ENCODE measurements around the gene DDAH1.
"Not testable (repeated sequence)": the region's sequence is repeated elsewhere in the genome, so short reads cannot be mapped to it uniquely, and the experiment has no call there.

Gene DDAH1

DNA sequence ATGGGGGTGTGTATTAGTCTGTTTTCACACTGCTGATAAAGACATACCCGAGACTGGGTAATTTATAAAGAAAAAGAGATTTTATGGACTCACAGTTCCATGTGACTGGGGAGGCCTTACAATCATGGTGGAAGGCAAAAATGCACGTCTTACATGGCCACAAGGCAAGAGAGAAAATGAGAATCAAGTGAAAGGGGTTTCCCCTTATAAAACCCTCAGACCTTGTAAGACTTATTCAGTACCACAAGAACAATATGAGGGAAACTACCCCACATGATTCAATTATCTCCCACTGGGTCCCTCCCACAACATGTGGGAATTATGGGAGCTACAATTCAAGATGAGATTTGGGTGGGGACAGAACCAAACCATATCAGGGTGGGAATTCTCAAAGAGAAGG lies 5.2 kb upstream of the DDAH1 start:
- not testable (repeated sequence) for DNase-seq (ENCODE audit: low read depth)

DNA sequence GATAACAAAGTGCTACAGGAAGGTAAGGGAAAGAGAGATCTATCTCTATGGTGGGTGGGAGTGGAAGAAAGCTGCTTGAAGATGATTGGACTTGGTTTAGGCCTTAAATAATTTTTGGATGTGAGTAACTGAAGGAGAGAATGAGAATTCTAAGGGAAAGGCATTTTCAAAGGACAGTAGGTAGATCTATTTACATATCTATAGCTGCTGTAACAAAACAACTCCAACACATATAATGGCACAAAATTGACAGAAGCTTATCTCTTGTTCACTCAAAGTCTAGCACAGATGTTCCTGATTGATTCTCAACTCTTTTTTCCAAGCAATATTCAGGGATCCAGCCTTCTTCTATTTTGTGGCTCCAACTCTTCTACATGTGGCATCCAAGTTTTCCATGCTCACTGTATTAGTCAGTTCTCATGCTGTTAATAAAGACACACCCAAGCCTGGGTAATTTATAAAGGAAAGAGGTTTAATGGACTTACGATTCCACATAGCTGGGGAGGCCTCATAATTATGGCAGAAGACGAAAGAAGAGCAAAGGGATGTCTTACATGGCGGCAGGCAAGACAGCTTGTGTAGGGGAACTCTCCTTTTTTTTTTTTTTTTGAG lies 3.1 kb upstream of the DDAH1 start:
- DNase-seq (ENCODE audit: low read depth), result no peak

DNA sequence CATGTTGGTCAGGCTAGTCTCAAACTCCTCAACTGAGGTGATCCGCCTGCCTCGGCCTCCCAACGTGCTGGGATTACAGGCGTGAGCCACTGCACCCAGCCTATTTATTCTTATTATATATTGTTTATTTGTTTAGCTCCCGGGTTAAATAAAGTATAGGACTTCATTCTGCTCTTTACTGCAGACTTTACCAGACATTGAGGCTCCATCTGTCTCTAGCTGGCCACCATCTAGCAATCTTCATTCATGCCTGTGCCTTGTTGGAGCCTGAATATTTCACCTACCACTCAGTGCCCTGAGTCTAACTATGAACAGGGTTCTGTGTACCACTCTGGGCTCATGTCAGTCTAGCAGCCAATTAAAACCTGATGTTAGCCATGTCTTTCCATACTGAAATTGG lies 2.1 kb upstream of the DDAH1 start:
- no peak for DNase-seq (ENCODE audit: low read depth)

DNA sequence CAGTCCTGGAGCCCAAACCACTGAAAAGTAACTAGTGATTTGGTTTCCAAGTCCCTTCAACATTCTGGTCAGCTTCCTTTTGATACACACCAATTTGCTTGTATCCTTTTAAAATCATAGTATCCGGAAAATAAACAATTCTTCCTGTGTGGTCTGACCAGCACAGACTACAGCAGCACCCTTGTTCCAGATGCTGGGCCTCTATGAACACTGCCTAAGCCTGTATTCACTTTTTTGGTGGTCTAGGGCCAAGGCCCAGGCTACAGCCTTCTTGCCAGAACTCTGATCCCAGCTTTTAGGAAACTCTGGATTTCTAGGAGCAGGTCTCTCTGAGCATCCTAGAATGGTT lies 801 bp upstream of the DDAH1 start:
- no peak for DNase-seq (ENCODE audit: low read depth)

DNA sequence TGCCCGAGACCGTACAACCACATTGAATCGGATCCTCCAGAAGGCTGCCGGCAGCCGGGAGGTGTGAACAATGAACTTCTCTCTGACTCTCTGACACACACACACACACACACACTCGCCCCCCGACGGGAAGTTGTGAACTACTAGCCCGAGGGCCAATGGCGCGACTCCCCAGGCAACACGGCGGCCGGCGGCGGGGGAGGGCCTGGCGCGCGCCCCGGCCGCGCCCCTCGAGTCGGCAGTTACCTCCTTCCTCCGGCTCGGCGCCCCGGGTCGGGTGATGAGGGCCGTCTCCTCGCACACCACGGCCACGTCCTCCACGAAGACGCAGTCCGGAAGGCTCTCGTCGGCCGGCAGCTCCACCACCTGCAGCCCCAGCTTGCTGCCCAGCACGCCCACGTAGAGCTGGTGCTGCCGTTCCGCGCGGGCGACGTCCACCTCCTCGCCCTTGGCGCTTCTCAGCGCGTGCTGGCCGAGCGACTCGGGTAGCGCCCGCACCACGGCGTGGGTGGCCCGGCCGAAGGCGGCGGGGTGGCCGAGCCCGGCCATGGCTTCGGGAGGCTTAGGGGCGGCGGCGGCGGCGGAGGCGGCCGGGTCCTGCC lies 361 bp downstream of the DDAH1 start:
- DNase-seq (ENCODE audit: low read depth), result no peak

DNA sequence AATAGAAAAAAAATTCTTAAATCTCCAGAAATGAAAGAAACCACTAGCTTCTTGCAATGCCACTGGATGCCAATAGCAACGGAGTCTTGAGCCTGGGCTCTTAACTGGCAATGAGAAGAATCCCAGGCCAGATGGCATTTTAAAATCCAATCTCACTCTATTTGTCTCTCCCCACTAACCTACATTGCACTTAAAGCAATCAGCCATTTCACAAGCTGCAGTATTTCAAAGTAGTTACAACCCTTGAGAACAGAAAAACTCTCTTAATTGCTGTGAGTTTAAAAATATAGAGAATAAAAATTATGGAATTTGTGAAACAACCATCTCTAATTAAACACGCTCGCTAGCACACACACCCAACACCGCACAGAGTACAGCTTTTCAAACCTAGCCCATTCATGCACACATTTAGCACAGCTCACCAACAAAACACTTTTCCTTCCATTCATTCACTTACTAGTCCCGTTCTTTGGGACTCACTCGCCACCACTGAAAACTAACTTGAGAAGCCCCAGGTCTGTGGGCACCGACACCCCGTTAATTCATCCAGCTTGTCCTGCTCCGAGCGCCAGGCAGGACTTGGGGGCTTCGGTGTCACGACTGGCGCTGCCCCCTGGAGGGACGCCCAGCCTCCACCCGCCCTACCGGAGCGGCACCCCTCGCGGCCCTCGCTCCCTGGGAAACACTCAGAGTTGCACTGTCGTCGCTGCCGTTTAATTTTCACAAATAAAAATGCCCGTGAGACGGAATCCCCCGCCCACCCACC lies 1.0 kb downstream of the DDAH1 start:
- no peak for DNase-seq (ENCODE audit: low read depth)

DNA sequence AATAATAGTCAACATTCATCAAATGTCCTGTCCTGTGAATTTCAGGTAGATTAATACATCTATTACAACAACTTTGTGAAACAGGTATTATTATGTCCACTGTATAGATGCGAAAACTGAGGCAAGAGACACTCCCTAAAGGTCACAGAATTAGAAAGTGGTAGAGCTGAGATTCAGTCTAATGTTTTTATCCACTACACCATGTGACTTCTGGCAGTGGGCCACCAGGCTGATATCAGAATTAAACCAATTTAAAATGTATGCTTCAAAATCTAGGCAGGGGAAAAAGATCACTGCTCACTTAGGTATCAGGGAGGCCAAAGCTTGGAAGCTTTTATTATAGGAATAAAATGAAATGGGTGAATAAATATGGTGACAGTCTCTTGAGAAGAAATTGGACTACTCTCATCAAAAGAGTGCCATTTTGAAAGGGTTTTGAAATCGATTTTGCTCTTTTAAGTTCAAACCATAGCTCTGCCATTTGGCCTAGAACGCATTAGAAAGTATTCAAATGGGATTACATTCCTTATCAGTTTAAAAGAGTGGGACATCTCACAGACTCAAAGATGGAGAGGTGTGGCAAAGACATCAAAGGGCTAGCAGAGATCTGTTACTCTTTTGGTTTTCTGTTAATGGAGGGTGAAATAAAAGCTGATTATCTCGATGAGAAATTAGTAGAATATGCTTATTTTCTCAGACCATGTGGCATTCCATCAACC lies 1.9 kb downstream of the DDAH1 start:
- no peak for DNase-seq (ENCODE audit: low read depth)

DNA sequence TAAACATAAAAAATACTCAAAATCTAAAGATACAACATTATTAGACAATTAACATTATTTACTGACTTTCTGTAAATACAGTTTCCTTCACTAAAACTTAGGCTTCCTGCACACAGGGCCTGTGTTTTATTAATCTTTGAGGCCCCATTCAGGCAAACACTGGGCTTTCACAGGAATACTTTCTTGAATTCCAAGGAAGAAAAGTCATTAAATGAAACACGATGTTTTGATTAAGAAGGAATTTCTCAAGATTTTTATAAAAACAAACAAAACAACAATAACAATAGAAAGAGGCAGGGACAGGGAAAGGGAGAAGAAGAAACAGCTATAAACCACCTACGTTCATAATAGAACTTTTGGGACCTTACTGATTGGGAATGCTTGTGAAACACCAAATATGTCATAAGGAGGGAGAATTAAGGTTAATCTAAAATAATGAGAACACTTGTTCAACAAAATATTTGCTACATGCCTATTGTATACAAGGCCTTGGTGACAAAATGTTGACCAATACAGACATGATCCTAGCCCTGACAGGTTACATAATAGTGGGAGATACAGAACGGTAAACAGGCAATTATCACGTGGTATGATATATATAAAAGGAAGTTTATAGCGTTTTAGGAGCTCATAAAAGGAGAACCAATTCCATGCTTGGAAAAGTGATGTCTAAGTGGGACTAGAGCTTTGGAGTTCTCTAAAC lies 3.6 kb downstream of the DDAH1 start:
- no peak for DNase-seq (ENCODE audit: low read depth)

DNA sequence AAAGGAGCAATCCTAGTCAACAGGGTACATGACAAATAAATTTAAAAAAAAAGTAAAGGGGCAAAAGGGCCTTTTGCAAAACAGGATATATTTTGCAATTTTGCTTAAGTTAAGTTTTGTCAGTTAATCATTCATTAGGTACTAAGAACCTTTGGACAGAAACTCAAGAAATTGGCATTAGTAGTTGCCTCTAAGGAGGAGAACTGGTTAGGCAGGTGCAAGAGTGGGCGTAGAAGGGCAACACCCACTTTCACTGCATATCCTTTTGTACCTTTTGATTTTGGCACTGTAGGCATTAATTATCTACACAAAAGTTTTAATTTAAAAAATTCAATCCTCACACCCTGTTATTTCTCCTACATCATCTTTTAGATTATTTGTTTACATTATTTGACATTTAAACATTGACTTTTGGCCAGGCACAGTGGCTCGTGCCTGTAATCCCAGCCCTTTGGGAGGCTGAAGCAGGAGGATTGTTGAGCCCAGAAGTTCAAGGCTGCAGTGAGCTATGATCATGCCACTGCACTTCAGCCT lies 4.3 kb downstream of the DDAH1 start:
- no peak for DNase-seq (ENCODE audit: low read depth)

DNA sequence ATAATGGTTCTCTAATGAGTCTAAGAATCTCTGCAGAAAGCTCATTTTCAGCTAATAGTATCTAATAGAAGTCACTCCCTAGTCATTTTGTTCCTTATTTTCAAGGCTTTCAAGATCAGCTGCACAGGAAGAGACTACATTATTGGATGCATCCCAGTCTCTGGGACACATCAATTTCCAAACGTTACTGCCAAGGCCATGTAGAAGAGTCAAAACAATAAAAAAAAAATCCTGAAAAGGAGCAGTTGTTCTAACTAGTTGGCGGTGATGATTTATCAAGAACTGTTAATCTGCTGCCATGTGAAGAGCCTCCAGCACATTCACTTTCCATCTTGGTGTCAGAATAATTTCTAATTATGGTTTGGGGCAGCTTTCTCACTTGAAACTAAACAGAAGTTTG lies 5.7 kb downstream of the DDAH1 start:
- DNase-seq (ENCODE audit: low read depth), result no peak

DNA sequence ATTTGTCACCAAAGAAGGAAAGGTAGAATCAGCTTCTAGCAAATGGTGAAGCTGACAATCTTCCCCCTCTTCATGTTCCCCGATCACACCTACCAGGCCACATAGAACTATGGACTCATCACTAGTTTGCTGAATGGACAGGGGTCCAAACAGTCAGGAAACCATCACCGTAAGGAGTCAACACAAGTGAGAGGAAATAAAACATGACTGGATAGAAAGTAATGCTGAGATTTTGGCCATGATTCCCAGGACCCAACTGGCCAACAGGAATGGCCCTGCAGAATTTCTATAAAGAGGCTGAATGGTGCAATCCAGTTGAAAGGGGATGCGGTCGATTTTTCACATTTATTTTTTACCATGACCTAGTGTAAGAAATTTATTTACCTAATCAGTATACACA lies 10.7 kb downstream of the DDAH1 start:
- DNase-seq (ENCODE audit: low read depth), result no peak

DNA sequence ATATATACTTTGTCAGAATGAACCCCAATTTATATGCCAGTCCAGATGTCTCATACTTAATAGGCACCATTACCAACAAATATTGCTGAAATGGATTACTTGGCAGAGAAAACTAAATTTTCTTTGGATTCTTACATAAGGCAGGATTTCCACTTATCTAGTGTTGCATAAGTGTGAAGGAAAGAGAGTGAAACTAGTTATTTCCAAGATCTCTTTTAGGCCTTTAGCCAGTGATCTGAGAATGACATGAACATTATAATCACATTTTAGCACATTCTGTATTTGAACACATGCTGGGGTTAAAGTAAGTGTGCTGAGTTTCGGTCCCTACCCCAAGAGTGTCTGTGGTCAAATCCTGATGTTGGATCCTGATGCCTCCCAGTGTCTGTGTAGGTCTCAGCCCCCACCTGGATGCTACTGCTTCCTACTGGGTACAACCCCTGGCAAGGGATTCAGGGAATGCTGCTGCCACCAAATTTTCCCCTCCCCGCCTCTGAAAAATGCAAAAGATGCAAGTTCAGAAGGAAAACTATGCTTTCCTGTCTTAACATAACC lies 11.2 kb downstream of the DDAH1 start:
- no peak for DNase-seq (ENCODE audit: low read depth)

DNA sequence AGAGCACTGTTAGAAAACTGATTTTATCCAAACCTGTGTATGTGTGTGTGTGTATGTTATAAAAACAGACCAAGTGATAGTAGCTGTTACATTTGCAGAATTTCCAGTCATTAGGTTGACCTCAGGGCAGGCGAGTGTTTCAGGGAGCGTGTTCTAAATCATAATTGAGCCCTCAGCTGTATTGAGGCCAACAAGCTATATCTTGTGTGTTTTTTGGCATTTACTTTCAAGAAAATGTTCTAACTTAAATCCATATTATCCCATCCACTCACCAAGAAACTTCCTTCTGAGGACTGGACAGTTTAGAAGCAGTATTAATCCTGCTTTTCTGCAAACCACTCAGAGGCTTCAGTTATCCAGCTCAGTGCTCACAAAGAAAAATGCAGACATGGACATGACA lies 12.0 kb downstream of the DDAH1 start:
- DNase-seq (ENCODE audit: low read depth), result no peak

DNA sequence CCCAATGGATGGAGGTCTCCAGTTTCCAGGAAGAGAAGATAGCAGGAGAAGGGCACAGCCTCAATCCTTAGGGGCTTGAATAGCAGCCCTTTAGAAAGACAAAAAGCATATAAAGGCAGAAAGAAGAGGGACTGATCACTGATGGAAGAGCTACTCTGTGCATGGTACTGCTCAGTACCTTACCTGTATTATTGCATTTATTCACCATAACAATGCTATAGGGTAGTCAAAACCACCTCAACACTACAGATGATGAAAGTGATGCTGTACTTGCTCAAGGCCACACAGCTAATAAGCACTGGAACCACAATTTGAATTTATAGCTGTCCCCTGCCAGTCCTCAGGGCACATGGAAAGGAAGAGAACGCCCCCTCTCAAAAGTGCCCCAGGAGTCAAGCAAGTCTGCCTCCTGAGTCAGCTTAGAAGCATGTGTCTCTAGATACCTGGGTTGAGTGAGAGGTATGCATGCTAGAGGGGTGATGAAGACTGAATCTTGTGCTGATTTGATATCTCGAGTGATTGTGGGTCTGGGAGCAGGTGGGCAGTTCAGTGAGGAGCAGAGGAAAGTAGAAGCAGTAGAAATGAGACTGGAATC lies 13.6 kb downstream of the DDAH1 start:
- no peak for DNase-seq (ENCODE audit: low read depth)

DNA sequence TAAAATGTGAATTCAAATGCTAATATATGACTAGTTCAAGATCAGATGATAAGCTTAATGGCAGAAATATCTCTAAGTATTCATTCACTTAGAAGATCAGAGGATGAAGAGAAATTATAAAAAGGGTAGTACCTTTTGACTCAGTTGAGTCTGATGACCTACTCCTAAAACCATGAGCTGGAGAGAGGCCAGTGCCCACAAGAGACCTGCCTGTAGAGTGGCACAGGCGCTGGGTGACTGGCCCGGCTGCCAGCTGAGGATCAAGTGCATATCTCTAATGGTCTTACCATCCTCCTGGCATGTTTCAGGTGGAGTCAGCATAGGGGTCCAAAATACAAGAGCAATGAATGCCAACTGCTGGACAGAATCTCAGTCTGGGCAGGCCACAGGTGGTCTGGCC lies 14.1 kb downstream of the DDAH1 start:
- no peak for DNase-seq (ENCODE audit: low read depth)

DNA sequence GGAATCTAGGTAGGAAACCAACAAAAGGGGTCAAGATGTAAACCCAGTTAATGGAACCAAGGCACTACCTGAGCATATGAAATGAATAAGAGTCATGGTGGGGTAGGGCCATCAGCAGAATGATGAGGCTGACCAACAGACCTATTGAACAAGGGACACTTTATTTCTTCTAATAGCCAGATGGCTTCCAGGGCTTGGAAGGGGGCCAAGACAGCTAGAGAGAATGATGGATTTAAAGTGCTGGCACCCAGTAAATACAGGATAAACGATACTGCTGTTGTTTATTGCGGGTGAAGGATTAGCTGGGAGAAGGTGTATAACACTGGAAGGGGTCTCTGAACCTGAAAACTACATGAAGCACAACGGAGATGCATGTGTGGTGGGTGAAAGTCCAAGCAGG lies 15.6 kb downstream of the DDAH1 start:
- no peak for DNase-seq (ENCODE audit: low read depth)

DNA sequence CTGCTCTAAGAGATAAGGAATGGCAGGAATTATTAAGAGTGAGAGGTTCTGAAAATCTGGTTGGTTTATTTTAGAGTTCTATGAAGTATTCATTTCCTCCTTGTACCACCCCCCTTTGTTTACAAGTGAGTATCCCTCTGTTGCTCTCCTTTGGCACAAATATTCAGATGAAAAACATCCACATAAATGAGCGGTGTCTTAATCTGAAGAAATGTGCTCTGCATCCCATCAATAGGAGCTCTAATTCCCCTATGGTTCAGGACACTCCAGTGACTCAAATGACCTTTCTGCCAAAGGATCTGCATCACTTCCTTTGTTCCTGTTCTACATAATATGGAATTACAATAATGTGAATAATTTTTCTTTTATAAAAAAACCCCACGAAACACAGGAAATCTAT lies 16.6 kb downstream of the DDAH1 start:
- DNase-seq (ENCODE audit: low read depth), result no peak

DNA sequence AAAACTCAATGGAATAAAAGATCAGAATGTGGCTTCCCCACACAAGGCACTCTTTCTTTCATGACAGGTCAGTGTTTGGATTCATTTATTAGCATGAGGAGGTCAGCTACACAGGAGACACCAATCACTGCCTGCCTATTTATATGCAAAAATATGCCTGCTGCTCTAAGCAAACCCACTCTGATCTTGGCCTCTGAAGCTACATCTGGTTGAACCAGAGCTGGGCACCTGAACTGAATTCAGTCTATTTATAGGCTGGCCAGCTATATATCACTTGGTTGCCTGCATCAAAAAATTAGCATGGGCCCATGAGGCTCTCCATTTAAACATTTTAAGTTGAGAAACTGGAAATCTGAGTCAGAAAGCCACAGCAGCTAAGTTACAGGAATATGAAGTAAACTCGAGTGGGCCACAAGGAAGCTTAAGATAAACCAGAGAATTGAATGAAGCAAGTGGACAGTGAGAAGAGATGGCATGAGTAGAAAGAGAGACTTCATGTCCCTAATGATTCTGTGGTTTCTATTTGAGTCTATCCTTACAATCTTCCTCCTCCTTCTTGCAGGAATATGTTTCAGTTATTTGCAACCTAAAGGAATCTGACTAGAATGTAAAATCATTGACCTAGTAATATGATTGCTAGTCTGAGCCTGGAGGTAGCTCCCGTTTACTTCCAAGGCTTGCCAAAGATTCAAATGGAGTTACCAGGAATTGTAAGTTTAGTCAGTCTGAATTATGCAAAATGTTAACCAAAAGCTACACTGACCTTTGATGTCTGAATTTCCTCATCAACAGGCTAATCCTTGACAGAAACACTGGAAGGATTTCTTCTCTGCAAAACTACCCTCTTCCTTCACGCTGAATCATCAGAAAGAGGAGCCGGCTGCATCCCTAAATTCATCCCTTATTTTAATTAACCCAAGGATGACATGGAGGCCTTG lies 17.7 kb downstream of the DDAH1 start:
- DNase-seq (ENCODE audit: low read depth), result no peak

DNA sequence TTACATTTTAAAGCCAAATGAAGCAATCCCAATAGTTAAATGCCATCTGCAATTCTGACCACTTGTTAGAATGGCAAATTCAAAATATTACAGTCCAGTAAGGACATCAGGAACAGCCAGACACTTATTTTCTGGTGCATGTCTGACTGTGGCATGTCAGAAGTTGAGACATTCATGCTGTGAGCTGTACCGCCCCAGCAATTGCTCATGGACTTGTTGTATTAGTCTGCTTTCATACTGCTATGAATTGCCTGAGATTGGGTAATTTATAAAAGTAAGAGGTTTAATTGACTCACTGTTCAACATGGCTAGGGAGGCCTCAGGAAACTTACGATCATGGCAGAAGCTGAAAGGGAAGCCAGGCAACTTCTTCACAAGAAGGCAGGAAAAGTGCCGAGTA lies 19.1 kb downstream of the DDAH1 start:
- DNase-seq (ENCODE audit: low read depth), result no peak

DNA sequence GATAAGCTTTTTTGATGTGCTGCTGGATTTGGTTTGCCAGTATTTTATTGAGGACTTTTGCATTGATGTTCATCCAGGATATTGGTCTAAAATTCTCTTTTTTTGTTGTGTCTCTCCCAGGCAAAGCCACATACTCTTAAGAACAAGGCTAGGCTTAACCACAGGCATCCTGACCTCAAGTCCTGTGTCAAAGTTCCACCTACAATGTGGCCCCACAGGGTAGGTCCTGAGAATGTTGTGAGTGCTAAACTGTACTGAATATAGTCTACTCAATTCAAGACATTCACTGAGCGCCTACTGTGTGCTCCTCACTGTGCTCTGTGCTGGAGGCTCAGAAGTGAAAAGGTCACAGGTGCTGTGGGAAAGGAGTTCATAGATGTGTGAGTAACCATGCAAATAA lies 20.6 kb downstream of the DDAH1 start:
- DNase-seq (ENCODE audit: low read depth), result no peak
